Ishikawa (cell line): Measurements from ENCODE around the gene SLU7.

Experiments used
- CEBPB ChIP-seq: IDR thresholded peaks from 2 replicates; pipeline ENCODE4 v1.6.1; 2012
- CREB1 ChIP-seq: IDR thresholded peaks from 2 replicates; pipeline ENCODE4 v1.6.1; 2012; ENCODE audit warnings: low read depth
- EGR1 ChIP-seq: IDR thresholded peaks from 2 replicates; pipeline ENCODE4 v1.6.1; 2012
- EP300 ChIP-seq: IDR thresholded peaks from 2 replicates; pipeline ENCODE4 v1.6.1; 2012; ENCODE audit warnings: borderline replicate concordance
- FOXM1 ChIP-seq: IDR thresholded peaks from 2 replicates; pipeline ENCODE4 v1.6.1; 2012; ENCODE audit warnings: low read depth, borderline replicate concordance
- MAX ChIP-seq: IDR thresholded peaks from 2 replicates; pipeline ENCODE4 v1.6.1; 2012
- NFIC ChIP-seq: IDR thresholded peaks from 2 replicates; pipeline ENCODE4 v1.6.1; 2012
- RAD21 ChIP-seq: IDR thresholded peaks from 2 replicates; pipeline ENCODE4 v1.6.1; 2012; ENCODE audit warnings: low read depth
- REST ChIP-seq: IDR thresholded peaks from 2 replicates; pipeline ENCODE4 v1.6.1; 2012; ENCODE audit warnings: low read depth, mild to moderate bottlenecking
- TAF1 ChIP-seq: IDR thresholded peaks from 2 replicates; pipeline ENCODE4 v1.6.1; 2012; ENCODE audit warnings: low read depth, mild to moderate bottlenecking
- TCF12 ChIP-seq: IDR thresholded peaks from 2 replicates; pipeline ENCODE4 v1.6.1; 2012; ENCODE audit warnings: low read depth
- TEAD4 ChIP-seq: IDR thresholded peaks from 2 replicates; pipeline ENCODE4 v1.6.1; 2012
- USF1 ChIP-seq: IDR thresholded peaks from 2 replicates; pipeline ENCODE4 v1.6.1; 2012
- YY1 ChIP-seq: IDR thresholded peaks from 2 replicates; pipeline ENCODE4 v1.6.1; 2012; ENCODE audit warnings: low read depth
- ZBTB7A ChIP-seq: IDR thresholded peaks from 2 replicates; pipeline ENCODE4 v1.6.1; 2012; ENCODE audit warnings: low read depth

SLU7 gene

GRCh38 chr5:160461378-160461777, 42.5 kb upstream of the SLU7 start:
- TF ChIP-seq TEAD4 (no peak), CEBPB (no peak), EP300 (no peak), YY1 (no peak), TAF1 (no peak)

- TF ChIP-seq NFIC (no peak), EGR1 (no peak), ZBTB7A (no peak), TEAD4 (no peak), YY1 (no peak), TCF12 (no peak), RAD21 (no peak)
Observed at GRCh38 chr5:160460377-160461049, 41.6 kb upstream of the SLU7 start.

DNA sequence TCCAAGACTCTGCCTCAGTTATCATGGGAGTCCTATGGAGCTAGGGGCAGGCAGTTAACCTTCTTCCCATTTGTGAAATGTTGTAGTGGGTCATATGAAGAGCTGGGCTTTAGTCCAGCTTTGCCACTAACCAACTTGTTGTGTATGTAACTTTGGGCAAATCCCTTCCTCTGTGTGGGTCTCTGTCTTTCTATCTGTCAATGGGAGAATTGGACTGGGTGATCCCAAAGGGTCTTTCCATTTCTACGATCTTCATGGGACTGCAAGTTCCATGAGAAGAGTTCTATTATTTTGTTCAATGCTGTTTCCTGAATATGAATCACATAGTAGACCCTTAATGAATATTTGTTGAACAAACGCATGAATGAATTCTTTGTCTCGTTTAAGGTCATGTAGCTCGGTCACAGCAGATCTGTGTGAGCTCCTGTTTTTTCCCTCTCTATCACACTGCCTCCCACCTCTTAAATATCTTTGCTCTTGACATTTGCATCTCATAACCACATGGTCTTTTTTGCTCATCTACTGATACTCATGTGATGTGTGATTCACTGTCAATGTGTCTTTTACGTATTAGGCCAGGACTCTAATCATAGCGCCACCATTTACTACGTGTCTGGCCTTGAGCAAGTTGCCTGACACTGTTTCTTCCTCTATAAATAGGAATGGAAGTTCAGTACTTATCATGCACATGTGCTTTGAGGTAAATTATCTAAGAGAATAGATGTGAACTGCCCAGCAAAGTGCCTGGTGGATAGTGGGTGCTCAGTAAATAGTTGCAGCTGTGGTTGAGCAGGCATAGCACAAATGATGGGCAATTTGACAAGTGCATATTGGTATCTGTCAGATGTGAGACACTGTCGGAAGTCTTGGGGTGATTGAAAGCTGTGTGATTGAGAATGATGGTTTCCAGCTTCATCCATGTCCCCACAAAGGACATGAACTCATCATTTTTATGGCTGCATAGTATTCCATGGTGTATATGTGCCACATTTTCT, 40.2 kb upstream of the SLU7 start:
- TF ChIP-seq FOXM1 = no peak

GRCh38 chr5:160457252-160457651, 38.4 kb upstream of the SLU7 start:
- TF ChIP-seq EP300 = no peak
- TF ChIP-seq RAD21 = no peak
- TF ChIP-seq NFIC = no peak
- no peak for TF ChIP-seq TAF1
- no peak for TF ChIP-seq REST
- TF ChIP-seq CEBPB = no peak
- TF ChIP-seq MAX = no peak
- no peak for TF ChIP-seq ZBTB7A

DNA sequence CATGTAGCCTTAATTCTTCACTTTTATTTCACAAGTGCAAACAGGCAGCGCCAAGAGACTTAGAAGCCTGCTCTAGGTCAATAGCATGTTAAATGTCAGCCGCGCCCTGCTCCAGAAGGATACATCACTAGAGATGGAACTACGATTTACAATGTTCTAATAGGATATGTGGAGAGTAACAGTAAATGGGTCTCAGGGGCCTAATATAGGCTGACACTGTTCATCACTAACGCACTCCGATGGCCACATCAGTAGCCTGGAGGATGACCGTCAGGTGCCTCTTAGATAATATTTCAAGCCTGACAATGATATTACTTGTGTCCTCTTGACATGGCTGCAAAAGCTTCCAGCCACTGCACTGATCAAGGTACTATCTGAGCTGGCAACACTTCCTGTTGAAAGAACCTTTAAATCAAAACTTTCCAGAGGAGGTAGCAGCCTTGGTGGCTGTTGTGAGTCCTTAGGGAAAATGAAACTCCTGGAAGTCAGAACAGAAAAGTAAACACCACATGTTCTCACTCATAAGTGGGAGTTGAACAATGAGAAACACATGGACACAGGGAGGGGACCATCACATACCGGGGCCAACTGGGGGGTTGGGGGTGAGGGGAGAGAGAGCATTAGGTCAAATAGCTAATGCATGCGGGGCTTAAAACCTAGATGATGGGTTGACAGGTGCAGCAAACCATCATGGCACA, 37.7 kb upstream of the SLU7 start:
- TF ChIP-seq TEAD4 (no peak), CEBPB (no peak), ZBTB7A (no peak), TCF12 (no peak), NFIC (no peak)

DNA sequence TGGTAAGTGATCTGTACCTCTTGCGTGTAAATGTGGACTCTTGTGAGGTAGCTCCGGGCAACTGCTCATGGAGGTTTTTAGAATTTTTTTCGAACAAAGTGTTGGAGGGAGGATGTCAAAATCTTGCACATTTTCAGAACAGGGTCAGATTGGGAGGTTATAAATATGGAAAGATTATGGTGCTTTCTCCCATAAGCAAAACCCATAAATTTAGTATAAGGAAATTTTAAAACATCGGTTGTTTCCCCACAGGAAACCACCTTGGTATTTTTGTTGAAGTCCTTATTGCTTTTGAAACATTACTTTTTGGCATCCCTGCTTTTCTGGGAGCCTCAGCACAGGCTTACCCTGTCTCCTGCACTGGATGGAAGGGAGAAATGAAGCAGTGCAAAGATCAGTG, 36.7 kb upstream of the SLU7 start:
- TF ChIP-seq CREB1 (no peak), TEAD4 (no peak), REST (no peak), EP300 (no peak), FOXM1 (no peak)

DNA sequence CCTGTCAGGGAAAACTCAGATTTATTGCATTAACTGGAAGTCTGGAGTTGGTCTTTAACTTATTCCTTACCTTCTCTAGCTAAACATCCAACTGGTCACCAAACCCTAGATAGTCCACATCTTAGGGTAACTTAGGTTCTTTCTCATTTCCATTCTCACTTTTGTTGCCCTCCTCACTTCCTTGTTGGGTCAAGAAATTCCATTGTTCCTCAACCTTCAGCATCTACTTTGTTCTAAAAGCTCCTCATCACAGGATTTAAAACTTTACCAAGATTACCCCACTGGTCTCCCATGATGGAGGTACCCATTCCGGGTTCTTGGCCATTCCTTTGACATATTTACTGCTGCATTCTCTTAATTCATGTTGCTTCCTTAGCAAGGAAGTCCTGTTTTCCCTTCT, 34.9 kb upstream of the SLU7 start:
- no peak for TF ChIP-seq MAX
- no peak for TF ChIP-seq TAF1
- TF ChIP-seq EGR1 = no peak
- no peak for TF ChIP-seq RAD21
- TF ChIP-seq ZBTB7A = no peak
- TF ChIP-seq TEAD4 = no peak
- TF ChIP-seq USF1 = no peak
- no peak for TF ChIP-seq YY1
- TF ChIP-seq NFIC = no peak
- TF ChIP-seq REST = no peak
- TF ChIP-seq TCF12 = no peak
- TF ChIP-seq CREB1 = no peak
- no peak for TF ChIP-seq CEBPB
- TF ChIP-seq FOXM1 = no peak
- TF ChIP-seq EP300 = no peak
